Measurements from ENCODE around the gene ARHGAP30. TPM values are rescaled to one million over a fixed set of nuclear protein-coding genes. Genes with fewer than 3 reads are reported as not detected.

Gene ARHGAP30
- total and polyA plus RNA-seq, 12 donors = 1.2 to 16.4 (median 1.9) TPM

DNA sequence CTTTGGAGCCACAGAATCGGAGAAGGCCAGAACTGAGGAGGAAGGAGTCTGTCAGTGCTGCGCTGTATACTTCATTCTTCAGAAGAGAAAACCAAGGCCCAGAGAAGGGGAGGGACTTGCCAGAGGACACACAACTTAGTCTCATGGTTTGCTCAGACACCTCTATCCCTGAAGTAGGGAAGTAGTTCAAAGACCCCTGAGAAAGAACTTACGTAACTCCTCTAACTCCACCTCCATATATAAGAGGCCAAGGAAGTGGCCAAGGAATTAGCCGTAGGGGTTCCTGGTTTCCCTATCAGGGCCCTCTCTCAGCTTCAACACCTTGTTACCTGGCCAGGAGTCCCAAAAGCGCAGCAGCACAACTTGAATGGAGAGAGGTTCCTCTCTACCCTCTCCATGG lies 20.2 kb upstream of the ARHGAP30 start:
- Histone ChIP-seq H3K4me1 (no peaks in the 10 kb centered on the region), H3K9me3 (no peaks in the 10 kb centered on the region), H3K4me3 (no peak overlapping the region), H3K27ac (no peak overlapping the region), H3K27me3 (no peaks in the 10 kb centered on the region), H3K36me3 (no peaks in the 10 kb centered on the region)
- no peak for ATAC-seq
- DNase-seq = no peak
- 95 to 97% methylated on average over 5 of the region's 5 CpGs for WGBS, 2 donors
- no peak for TF ChIP-seq CTCF (IDR thresholded peaks at IDR 0.05)
- intact Hi-C loops (cut with DNase I) = loop anchor here in 3 of 10 donors (10.0 kb wide), 1 partner anchor 255 kb away; no protein-coding TSS in a partner anchor

DNA sequence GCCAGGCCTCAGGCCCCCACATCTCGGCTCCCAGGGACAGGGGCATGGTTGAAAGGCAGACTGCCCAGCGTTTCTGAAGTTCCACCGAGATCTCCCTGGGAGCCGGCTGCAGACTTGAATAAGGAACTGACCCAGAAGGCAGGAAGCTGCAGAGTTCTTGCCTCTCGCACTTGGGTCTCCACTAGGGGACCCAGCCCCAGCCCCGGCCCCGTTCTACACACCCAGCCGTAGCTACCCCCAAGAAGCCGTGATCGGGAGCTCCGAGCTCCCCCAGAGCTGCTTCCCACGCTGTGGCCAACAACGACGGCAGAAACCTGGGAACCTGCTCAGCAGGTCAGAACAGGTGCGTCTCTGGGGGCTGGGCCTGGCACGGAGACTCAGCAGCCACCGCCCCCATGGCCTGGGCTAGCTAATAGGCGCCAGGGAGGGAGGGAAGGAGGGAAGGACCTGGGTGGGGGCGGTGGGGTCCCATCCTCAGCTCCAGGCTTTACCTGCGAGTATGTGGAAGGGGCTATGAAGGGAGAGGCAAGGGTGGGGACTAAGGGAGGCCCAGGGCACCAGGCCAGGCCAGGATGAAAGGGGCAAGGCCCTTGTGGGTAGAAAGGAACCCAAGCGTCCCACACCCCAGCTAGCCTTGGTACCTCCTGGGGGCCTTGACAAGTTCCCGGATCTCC lies 19.7 kb upstream of the ARHGAP30 start, which contains the start of gene NECTIN4:
Gene NECTIN4 (minus strand): TSS at position 308 of the 674 bp plus-strand sequence. CDS start 262 bp downstream, at position 46.
- no peak for ATAC-seq
- Histone ChIP-seq H3K27ac (no peak within 1 kb of the TSS), H3K27me3 (no peaks in the 10 kb centered on the region), H3K4me3 (no peak within 1 kb of the TSS), H3K9me3 (no peaks in the 10 kb centered on the region), H3K36me3 (no peaks in the 10 kb centered on the region), H3K4me1 (peaks cover 0 to 2% (median 0%) of the 10 kb centered on the region in 9 donors)
- intact Hi-C loops (cut with DNase I) = no loop called here
- no peak for TF ChIP-seq CTCF (IDR thresholded peaks at IDR 0.05)
- DNase-seq = no peak
- WGBS, 2 donors = 73 to 75% methylated on average over 22 of the region's 22 CpGs

DNA sequence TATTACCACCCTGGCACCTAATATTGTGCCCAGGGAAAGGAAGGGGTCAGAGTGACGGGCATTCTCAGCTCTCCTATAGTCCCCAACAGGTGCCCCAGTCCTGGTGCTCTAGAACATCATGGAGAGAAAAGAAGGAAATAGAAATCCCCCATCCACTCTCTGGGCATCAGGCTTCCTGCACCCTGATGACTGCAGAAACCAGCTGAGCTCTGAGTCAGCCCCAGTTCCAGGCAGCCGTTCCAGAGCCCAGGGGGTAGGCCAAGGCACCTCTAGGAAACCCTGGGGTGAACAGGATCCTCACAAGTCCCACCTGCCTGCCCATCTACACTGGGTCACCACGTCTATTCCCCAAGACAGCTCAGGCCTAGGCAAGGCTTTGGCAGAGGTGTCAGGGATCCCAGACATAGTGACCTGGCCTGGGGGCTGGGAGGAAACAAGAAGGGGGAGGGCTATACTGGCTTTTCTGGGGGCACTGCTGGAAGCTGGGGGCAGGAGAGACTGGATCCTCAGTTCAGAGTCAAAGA lies 19.0 kb upstream of the ARHGAP30 start:
- intact Hi-C loops (cut with DNase I) = no loop called here
- no peaks in the 10 kb centered on the region for H3K9me3 ChIP-seq
- DNase-seq = no peak

DNA sequence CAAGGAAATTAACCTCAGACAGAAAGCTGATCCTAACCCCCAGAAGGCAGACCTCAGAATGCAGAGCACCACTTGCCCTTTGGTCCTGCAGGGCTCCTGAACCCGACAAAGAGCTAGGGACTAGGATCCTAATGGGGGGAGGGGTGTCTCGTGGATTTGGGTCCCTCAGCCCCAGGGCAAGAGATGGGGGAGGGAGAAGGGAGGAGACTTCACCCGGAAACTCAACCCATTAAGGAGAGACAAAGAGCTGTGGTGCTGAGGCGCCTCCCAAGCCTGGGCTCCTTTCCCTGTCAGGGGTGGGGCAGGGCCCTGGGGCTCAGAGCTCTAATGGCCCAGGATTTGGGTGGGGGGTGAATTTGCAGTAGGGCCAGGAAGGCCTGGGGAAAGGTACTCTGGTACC lies 16.8 kb upstream of the ARHGAP30 start:
- no peaks in the 10 kb centered on the region for H3K27me3 ChIP-seq
- DNase-seq = no peak
- H3K27ac ChIP-seq = no peak overlapping the region
- 72 to 80% methylated on average over 4 of the region's 4 CpGs for WGBS, 2 donors
- no peaks in the 10 kb centered on the region for H3K9me3 ChIP-seq
- ATAC-seq = no peak
- no peak overlapping the region for H3K4me3 ChIP-seq
- intact Hi-C loops (cut with DNase I) = no loop called here
- H3K36me3 ChIP-seq = no peaks in the 10 kb centered on the region
- H3K4me1 ChIP-seq = peaks cover 0 to 22% (median 0%) of the 10 kb centered on the region in 9 donors
- TF ChIP-seq CTCF (IDR thresholded peaks at IDR 0.05) = no peak

More for the DNA sequence above, 19.0 kb upstream of the ARHGAP30 start:
- no peak for ATAC-seq
- no peak for TF ChIP-seq CTCF (IDR thresholded peaks at IDR 0.05)
- Histone ChIP-seq H3K36me3 (no peaks in the 10 kb centered on the region), H3K27ac (no peak overlapping the region), H3K4me1 (peaks cover 0 to 8% (median 0%) of the 10 kb centered on the region in 9 donors), H3K27me3 (no peaks in the 10 kb centered on the region), H3K4me3 (no peak overlapping the region)
- WGBS, 2 donors = 88 to 98% methylated on average over 3 of the region's 3 CpGs
